ENCODE results near the gene TBC1D26. TPM values are rescaled to one million over a fixed set of nuclear protein-coding genes. Genes with fewer than 3 reads are reported as not detected.
A peak's percentile ranks its signal among the peaks of the same experiment; 100 is the strongest.
"Not testable (repeated sequence)": the region's sequence is repeated elsewhere in the genome, so short reads cannot be mapped to it uniquely, and the experiment has no call there.

Gene TBC1D26
- polyA plus RNA-seq, 1 of the 3 experiments (the other 2 are of a cell fraction), result not detected

DNA sequence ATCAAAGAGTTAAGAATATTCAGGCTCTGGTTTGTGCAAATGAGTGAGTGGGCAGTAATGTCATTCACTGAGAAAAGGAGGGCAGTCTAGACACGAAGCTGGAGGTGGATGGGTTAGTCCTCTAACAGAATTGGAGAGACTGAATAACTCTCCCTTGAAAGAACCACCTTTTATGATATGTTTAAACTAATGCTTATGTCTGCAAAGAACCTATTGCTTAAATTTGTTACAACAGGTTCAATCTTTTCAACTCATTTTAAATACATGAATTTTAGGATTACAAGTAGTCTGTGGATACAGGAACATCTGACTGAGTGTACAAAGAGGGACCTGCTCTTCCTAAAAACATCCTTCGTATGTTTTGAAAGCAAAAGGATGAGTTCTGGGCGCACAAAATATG, 33.1 kb upstream of the TBC1D26 start:
- CTCF ChIA-PET; H3K9me3 ChIP-seq; H3K4me1 ChIP-seq (ENCODE audit: control insufficient read depth in 1 of 2, insufficient read depth in 2 of 2, low read depth in 1 of 2, low read length in 1 of 2); H4K20me1 ChIP-seq (ENCODE audit: insufficient read depth); H3K27me3 ChIP-seq (ENCODE audit: insufficient read depth); H3K79me2 ChIP-seq (ENCODE audit: insufficient read depth); H3F3A ChIP-seq (replicated peaks; ENCODE audit: insufficient read depth); POLR2A ChIA-PET; H3K9me2 ChIP-seq; DNase-seq: not testable (repeated sequence)
- Histone ChIP-seq H3K4me2 (peak overlapping the region; percentile 65; the same call in 1 of the 2 replicates), H3K4me3 (ENCODE audit: low read depth in 2 of 2, low read length in 1 of 2) (peak overlapping the region; percentile 36 to 63), H3K27ac (ENCODE audit: low read depth in 2 of 2, low read length in 1 of 2) (peak overlapping the region in 1 of 2 experiments; percentile 53; a peak in 2 of 4 replicates), H3K36me3 (replicated peaks in 1 of 2; ENCODE audit: control insufficient read depth in 1 of 2, insufficient read depth in 2 of 2, low read length in 1 of 2) (peaks cover 3 to 15% of the 10 kb centered on the region in 2 experiments), H3K9ac (peak overlapping the region; percentile 67), H2AFZ (ENCODE audit: low read depth) (peak overlapping the region; percentile 91; the same call in 1 of the 2 replicates)
- WGBS (ENCODE audit: low lambda C conversion rate), result 14% methylated on average over 3 of the region's 3 CpGs

- Histone ChIP-seq H3K27ac (ENCODE audit: low read depth in 2 of 2, low read length in 1 of 2) (peak within 1 kb of the TSS in 1 of 2 experiments; percentile 53; a peak in 2 of 4 replicates), H3K36me3 (replicated peaks in 1 of 2; ENCODE audit: control insufficient read depth in 1 of 2, insufficient read depth in 2 of 2, low read length in 1 of 2) (peaks cover 3 to 15% of the 10 kb centered on the region in 2 experiments), H2AFZ (ENCODE audit: low read depth) (peak within 1 kb of the TSS; percentile 91; the same call in 1 of the 2 replicates), H3K4me2 (peak within 1 kb of the TSS; percentile 69), H3K4me3 (ENCODE audit: low read depth in 2 of 2, low read length in 1 of 2) (peak within 1 kb of the TSS; percentile 54 to 63), H3K9ac (peak within 1 kb of the TSS; percentile 72)
- 1% methylated on average over 30 of the region's 44 CpGs for WGBS (ENCODE audit: low lambda C conversion rate)
- H3K79me2 ChIP-seq (ENCODE audit: insufficient read depth); H3K9me2 ChIP-seq; H3K27me3 ChIP-seq (ENCODE audit: insufficient read depth); H3K4me1 ChIP-seq (ENCODE audit: control insufficient read depth in 1 of 2, insufficient read depth in 2 of 2, low read depth in 1 of 2, low read length in 1 of 2); POLR2A ChIA-PET; H4K20me1 ChIP-seq (ENCODE audit: insufficient read depth); CTCF ChIA-PET; H3K9me3 ChIP-seq; H3F3A ChIP-seq (replicated peaks; ENCODE audit: insufficient read depth): not testable (repeated sequence)
- peak; percentile 91 for DNase-seq
- TF ChIP-seq GABPA (IDR thresholded peaks at IDR 0.05; ENCODE audit: low read depth) (peak; percentile 26; the same call in 1 of the 2 replicates), NRF1 (IDR thresholded peaks at IDR 0.05; ENCODE audit: low read depth, low read length) (peak; percentile 81), POLR2AphosphoS5 (IDR thresholded peaks at IDR 0.05; ENCODE audit: low read depth, low read length) (peak; percentile 41), MAX (IDR thresholded peaks at IDR 0.05; ENCODE audit: low read depth) (peak; percentile 54), CHD2 (IDR thresholded peaks at IDR 0.05; ENCODE audit: low read length, partially characterized antibody) (peak; percentile 98), TAF1 (IDR thresholded peaks at IDR 0.05; ENCODE audit: borderline replicate concordance, low read depth, low read length) (0 out of 2 replicates have a peak, but pooled peaks have one; percentile 13)
- TF ChIP-seq, protein P1, sequence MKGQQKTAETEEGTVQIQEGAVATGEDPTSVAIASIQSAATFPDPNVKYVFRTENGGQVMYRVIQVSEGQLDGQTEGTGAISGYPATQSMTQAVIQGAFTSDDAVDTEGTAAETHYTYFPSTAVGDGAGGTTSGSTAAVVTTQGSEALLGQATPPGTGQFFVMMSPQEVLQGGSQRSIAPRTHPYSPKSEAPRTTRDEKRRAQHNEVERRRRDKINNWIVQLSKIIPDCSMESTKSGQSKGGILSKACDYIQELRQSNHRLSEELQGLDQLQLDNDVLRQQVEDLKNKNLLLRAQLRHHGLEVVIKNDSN (IDR thresholded peaks at IDR 0.05; ENCODE audit: borderline replicate concordance, low read depth), result peak; percentile 24; the same call in 1 of the 2 replicates
- TF ChIP-seq, protein P2, sequence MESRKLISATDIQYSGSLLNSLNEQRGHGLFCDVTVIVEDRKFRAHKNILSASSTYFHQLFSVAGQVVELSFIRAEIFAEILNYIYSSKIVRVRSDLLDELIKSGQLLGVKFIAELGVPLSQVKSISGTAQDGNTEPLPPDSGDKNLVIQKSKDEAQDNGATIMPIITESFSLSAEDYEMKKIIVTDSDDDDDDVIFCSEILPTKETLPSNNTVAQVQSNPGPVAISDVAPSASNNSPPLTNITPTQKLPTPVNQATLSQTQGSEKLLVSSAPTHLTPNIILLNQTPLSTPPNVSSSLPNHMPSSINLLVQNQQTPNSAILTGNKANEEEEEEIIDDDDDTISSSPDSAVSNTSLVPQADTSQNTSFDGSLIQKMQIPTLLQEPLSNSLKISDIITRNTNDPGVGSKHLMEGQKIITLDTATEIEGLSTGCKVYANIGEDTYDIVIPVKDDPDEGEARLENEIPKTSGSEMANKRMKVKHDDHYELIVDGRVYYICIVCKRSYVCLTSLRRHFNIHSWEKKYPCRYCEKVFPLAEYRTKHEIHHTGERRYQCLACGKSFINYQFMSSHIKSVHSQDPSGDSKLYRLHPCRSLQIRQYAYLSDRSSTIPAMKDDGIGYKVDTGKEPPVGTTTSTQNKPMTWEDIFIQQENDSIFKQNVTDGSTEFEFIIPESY (IDR thresholded peaks at IDR 0.05; ENCODE audit: borderline replicate concordance, low read depth), result peak; percentile 96
Measured at GRCh38 chr17:15699413-15699924, 32.6 kb upstream of the TBC1D26 start, which contains the start of gene ZNF286A. Gene ZNF286A, plus strand, starts transcription at chr17:15699752. Its CDS starts 578 bp downstream, at chr17:15700330.

- H3K4me1 ChIP-seq (ENCODE audit: control insufficient read depth in 1 of 2, insufficient read depth in 2 of 2, low read depth in 1 of 2, low read length in 1 of 2); H3K27me3 ChIP-seq (ENCODE audit: insufficient read depth); H3F3A ChIP-seq (replicated peaks; ENCODE audit: insufficient read depth); POLR2A ChIA-PET; H3K9me2 ChIP-seq; DNase-seq; H3K79me2 ChIP-seq (ENCODE audit: insufficient read depth); H3K9me3 ChIP-seq; H2AFZ ChIP-seq (ENCODE audit: low read depth); H4K20me1 ChIP-seq (ENCODE audit: insufficient read depth); CTCF ChIA-PET: not testable (repeated sequence)
- Histone ChIP-seq H3K9ac (peak overlapping the region; percentile 72), H3K36me3 (replicated peaks in 1 of 2; ENCODE audit: control insufficient read depth in 1 of 2, insufficient read depth in 2 of 2, low read length in 1 of 2) (peaks cover 3 to 17% of the 10 kb centered on the region in 2 experiments), H3K4me3 (ENCODE audit: low read depth in 2 of 2, low read length in 1 of 2) (peak overlapping the region; percentile 54 to 63), H3K4me2 (peak overlapping the region; percentile 65), H3K27ac (ENCODE audit: low read depth in 2 of 2, low read length in 1 of 2) (peak overlapping the region in 1 of 2 experiments; percentile 50; a peak in 1 of 4 replicates)
- no CpG with 5 or more reads among the region's 21 CpGs for WGBS (ENCODE audit: low lambda C conversion rate)
Measured at GRCh38 chr17:15699937-15700336, 32.1 kb upstream of the TBC1D26 start.

- H3K4me2 ChIP-seq; H3K9ac ChIP-seq; H3K9me2 ChIP-seq; POLR2A ChIA-PET; H3K27ac ChIP-seq (ENCODE audit: low read depth in 2 of 2, low read length in 1 of 2); H3K79me2 ChIP-seq (ENCODE audit: insufficient read depth); H3F3A ChIP-seq (replicated peaks; ENCODE audit: insufficient read depth); H3K4me3 ChIP-seq (ENCODE audit: low read depth in 2 of 2, low read length in 1 of 2); DNase-seq; H3K27me3 ChIP-seq (ENCODE audit: insufficient read depth); CTCF ChIA-PET; H3K4me1 ChIP-seq (ENCODE audit: control insufficient read depth in 1 of 2, insufficient read depth in 2 of 2, low read depth in 1 of 2, low read length in 1 of 2); H2AFZ ChIP-seq (ENCODE audit: low read depth); H4K20me1 ChIP-seq (ENCODE audit: insufficient read depth): not testable (repeated sequence)
- H3K9me3 ChIP-seq, result peaks cover 29% of the 10 kb centered on the region
- WGBS (ENCODE audit: low lambda C conversion rate), result 97% methylated on average over 17 of the region's 33 CpGs
- peaks cover 37 to 60% of the 10 kb centered on the region in 2 experiments for H3K36me3 ChIP-seq (replicated peaks in 1 of 2; ENCODE audit: control insufficient read depth in 1 of 2, insufficient read depth in 2 of 2, low read length in 1 of 2)
Measured at GRCh38 chr17:15704239-15704638, 27.8 kb upstream of the TBC1D26 start.
